ENCODE results near the gene STYK1. TPM values are rescaled to one million over a fixed set of nuclear protein-coding genes. Genes with fewer than 3 reads are reported as not detected.

The STYK1 gene, protein sequence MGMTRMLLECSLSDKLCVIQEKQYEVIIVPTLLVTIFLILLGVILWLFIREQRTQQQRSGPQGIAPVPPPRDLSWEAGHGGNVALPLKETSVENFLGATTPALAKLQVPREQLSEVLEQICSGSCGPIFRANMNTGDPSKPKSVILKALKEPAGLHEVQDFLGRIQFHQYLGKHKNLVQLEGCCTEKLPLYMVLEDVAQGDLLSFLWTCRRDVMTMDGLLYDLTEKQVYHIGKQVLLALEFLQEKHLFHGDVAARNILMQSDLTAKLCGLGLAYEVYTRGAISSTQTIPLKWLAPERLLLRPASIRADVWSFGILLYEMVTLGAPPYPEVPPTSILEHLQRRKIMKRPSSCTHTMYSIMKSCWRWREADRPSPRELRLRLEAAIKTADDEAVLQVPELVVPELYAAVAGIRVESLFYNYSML
- not detected in 2 replicates for total RNA-seq

GRCh38 chr12:10673659-10674384, at the start of gene STYK1:
STYK1 (minus strand) TSS chr12:10674052; CDS start chr12:10634618, 39,434 bp downstream.

DNA sequence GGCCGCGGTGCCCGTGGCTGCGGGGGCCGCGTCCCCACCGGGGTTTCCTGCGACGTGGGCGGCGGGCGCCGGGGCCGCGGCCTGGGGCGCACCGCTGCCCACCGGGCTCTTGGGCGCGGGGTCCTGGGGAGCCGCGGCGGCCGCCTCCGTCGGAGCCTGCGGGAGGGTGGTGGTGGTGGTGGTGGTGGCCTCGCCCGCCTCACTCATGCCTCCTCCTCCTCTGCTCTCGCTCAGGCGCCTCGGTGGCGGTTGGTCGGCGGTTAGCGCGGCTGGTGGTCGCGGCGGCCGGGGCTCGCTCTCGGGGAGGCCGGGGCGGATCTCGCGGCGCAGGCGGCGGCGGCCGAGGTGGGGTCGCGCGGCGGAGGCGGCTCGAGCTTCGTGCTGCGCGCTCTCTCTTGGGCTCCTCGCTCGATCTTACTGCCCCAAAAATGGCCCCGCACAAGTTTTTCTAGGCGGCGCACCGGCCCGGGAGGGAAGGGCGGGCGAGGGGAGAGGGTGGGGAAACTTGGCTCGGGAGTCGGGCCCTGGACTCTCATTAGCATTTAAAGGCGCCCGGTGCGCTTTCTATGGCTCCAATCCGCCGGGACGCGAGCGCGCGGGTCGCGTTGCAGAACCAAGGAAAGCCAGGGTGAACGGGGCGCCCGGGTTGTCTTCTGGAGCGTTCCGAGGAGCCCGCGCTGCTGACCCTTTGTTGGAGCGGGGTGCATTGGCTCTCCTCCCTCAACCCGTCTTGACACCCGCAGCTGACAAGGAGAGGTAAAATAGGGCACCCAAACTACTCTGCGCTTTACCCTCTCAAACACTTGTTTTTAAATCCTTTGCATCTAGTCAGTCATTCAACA, 49.3 kb upstream of the STYK1 start, which contains the start of gene YBX3:
Gene YBX3, minus strand, starts transcription at position 419 of the 842 bp plus-strand sequence. Its CDS starts 212 bp downstream, at position 207.

DNA sequence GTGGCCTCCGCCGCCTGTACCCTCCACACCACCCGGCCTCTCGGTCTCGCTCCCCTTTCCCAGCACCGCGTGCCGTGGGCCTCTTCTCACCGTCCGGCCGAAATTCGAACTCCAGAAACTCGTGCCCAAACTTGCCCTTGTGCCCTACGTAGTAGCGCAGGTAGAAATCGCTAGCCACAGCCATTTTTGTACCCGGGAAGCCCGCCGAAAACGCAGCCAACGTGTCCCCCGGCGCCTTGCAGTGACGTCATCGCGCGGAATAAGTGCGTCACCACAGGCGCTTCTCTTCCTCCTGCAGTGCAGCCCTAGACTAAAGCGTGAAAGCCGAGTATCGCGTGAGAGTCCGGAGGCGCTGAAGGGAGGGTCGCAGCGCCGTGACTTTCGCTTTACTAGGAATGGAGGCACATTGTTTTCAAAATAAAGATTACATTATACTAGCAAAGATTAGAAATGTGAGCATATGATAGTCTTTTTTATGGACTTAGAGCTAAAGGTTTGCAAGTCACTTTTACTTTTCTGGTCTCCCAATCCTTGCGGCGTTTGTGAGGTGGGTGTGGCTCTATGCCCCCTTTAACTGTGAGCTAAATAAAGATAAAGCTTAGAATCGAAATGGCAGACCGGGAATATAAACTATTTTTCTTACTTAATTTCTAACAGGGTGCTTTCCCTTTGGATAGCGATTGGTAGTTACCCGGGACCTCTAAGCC, 60.4 kb downstream of the STYK1 start, which contains the start of gene MAGOHB:
Gene MAGOHB, minus strand, starts transcription at position 261 of the 707 bp plus-strand sequence. Its CDS starts 77 bp downstream, at position 184.

Other genes with a start within 250 kb of the STYK1 start
- gene KLRC2, start 238.0 kb downstream of the STYK1 start, total RNA-seq = not detected in 2 replicates
- not detected in 2 replicates for gene KLRC1, start 220.7 kb downstream of the STYK1 start, total RNA-seq
- gene EIF2S3B, start 168.2 kb downstream of the STYK1 start, total RNA-seq = 0.25 and 0.29 TPM in 2 replicates
- gene MAGOHB, start 60.4 kb downstream of the STYK1 start, total RNA-seq = 4.7 and 7.2 TPM in 2 replicates
- gene YBX3, start 49.3 kb upstream of the STYK1 start, total RNA-seq = 266 and 290 TPM in 2 replicates
- not detected in 2 replicates for gene TAS2R7, start 128.6 kb upstream of the STYK1 start, total RNA-seq
- gene TAS2R8, start 133.2 kb upstream of the STYK1 start, total RNA-seq = not detected in 2 replicates
- not detected in 2 replicates for gene TAS2R9, start 136.1 kb upstream of the STYK1 start, total RNA-seq
- 1.9 TPM in 1 of 2 replicates, not detected in the other for gene TAS2R10, start 152.3 kb upstream of the STYK1 start, total RNA-seq
- gene PRR4, start 175.4 kb upstream of the STYK1 start, total RNA-seq = not detected in 2 replicates
- 3.9 and 12.4 TPM in 2 replicates for gene PRH1, start 210.2 kb upstream of the STYK1 start, total RNA-seq
- 0.15 and 0.37 TPM in 2 replicates for gene TAS2R13, start 235.5 kb upstream of the STYK1 start, total RNA-seq

Data from cardiac ventricle fibroblast (primary cell).